ENCODE measurements around the gene NEK11.

GRCh38 chr3:131386429-131387165, 359.9 kb downstream of the NEK11 start:
- no peak for TF ChIP-seq GATA3 (IDR thresholded peaks at IDR 0.05; ENCODE audit: low read depth, low read length)
- TF ChIP-seq GATA2 (IDR thresholded peaks at IDR 0.05; ENCODE audit: low read depth, low read length): no peak
